ENCODE measurements around the gene SOCS1.

SOCS1 gene

GRCh38 chr16:11283820-11284248 lies 27.8 kb upstream of the SOCS1 start:
- DNase-seq = no peak

GRCh38 chr16:11280616-11281522 lies 24.9 kb upstream of the SOCS1 start, which contains the start of gene PRM1:
Gene PRM1 (minus strand): TSS chr16:11281330. CDS start chr16:11281238, 92 bp downstream.
- no peak for DNase-seq

- no peak for DNase-seq
Observed at GRCh38 chr16:11278681-11279628, 23.0 kb upstream of the SOCS1 start.

- DNase-seq = no peak
Observed at GRCh38 chr16:11277607-11278337, 21.8 kb upstream of the SOCS1 start.

- DNase-seq = no peak
Observed at GRCh38 chr16:11276896-11277593, 21.0 kb upstream of the SOCS1 start.

GRCh38 chr16:11276143-11276895 lies 20.3 kb upstream of the SOCS1 start, which contains the start of gene PRM2:
Gene PRM2 (minus strand): TSS chr16:11276480. CDS start chr16:11276370, 110 bp downstream.
- DNase-seq = no peak

- no peak for DNase-seq
Observed at GRCh38 chr16:11274964-11275363, 19.0 kb upstream of the SOCS1 start.

- DNase-seq = no peak
Observed at GRCh38 chr16:11273721-11274324, 17.8 kb upstream of the SOCS1 start.

GRCh38 chr16:11272921-11273720 lies 17.1 kb upstream of the SOCS1 start, which contains the start of gene PRM3:
Gene PRM3 (minus strand): TSS chr16:11273629. CDS start chr16:11273595, 34 bp downstream.
- no peak for DNase-seq

- DNase-seq = no peak
Observed at GRCh38 chr16:11272484-11272883, 16.5 kb upstream of the SOCS1 start.

GRCh38 chr16:11271610-11272009 lies 15.6 kb upstream of the SOCS1 start:
- no peak for DNase-seq

GRCh38 chr16:11270602-11271162 lies 14.7 kb upstream of the SOCS1 start:
- DNase-seq = no peak

GRCh38 chr16:11268921-11269375 lies 12.9 kb upstream of the SOCS1 start, which contains the start of gene TNP2:
Gene TNP2 (minus strand): TSS chr16:11269325. CDS start chr16:11269262, 63 bp downstream.
- DNase-seq = no peak

GRCh38 chr16:11265124-11265523 lies 9.1 kb upstream of the SOCS1 start:
- DNase-seq = no peak

GRCh38 chr16:11264155-11264832 lies 8.3 kb upstream of the SOCS1 start:
- no peak for DNase-seq

- DNase-seq = peak; percentile 22
Observed at GRCh38 chr16:11263737-11264136, 7.7 kb upstream of the SOCS1 start.

GRCh38 chr16:11262915-11263314 lies 6.9 kb upstream of the SOCS1 start:
- DNase-seq = no peak

GRCh38 chr16:11260596-11260966 lies 4.6 kb upstream of the SOCS1 start:
- DNase-seq = no peak
